Natural killer cell (primary cell): ENCODE measurements around the gene SH3PXD2A. TPM values are rescaled to one million over a fixed set of nuclear protein-coding genes. Genes with fewer than 3 reads are reported as not detected.

Source experiments
- ATAC-seq, 3 donors: fragments of 150-1000 bp in 2 of 3; fragments of 200-7000 bp in 1 of 3; cut with Tn5 transposase; 1 replicate in 1 of 3; 2 replicates in 2 of 3; pipeline ENCODE4 v1.10.0; 2021; ENCODE audit warnings: mild to moderate bottlenecking in 2 of 3, moderate library complexity in 2 of 3
- DNase-seq, 2 donors: peaks; one replicate each; pipeline versions ENCODE4 v3.0.0 to v3.0.0-alpha.2; 2013 to 2021; ENCODE audit warnings: mixed read lengths in 1 of 2
- H3K27ac ChIP-seq: one replicate; pipeline ENCODE4 v1.5.1; 2013; ENCODE audit warnings: mild to moderate bottlenecking, low read length
- H3K27me3 ChIP-seq: one replicate; pipeline ENCODE4 v1.6.1; 2013; ENCODE audit warnings: low read length; ENCODE audit not compliant: control insufficient read depth, insufficient read depth
- H3K36me3 ChIP-seq: one replicate; pipeline ENCODE4 v1.6.1; 2013; ENCODE audit warnings: low read length; ENCODE audit not compliant: control insufficient read depth, insufficient read depth
- H3K4me1 ChIP-seq: one replicate; pipeline ENCODE4 v1.6.1; 2013; ENCODE audit warnings: low read length; ENCODE audit not compliant: control insufficient read depth, insufficient read depth
- H3K4me3 ChIP-seq: one replicate; pipeline ENCODE4 v1.5.1; 2013; ENCODE audit warnings: low read length
- H3K9me3 ChIP-seq: one replicate; pipeline ENCODE4 v1.6.1; 2013; ENCODE audit warnings: low read length; ENCODE audit not compliant: control insufficient read depth, insufficient read depth
- H3K27ac Mint-ChIP-seq, 2 donors: one replicate each; pipeline ENCODE4 v1.8.0; 2022; ENCODE audit warnings: mild to moderate bottlenecking in 2 of 2, mixed read lengths in 2 of 2, moderate library complexity in 1 of 2
- H3K27me3 Mint-ChIP-seq, 2 donors: one replicate each; pipeline ENCODE4 v1.8.0; 2022; ENCODE audit warnings: low read depth in 2 of 2, mixed read lengths in 2 of 2
- H3K36me3 Mint-ChIP-seq: one replicate; pipeline ENCODE4 v1.8.0; 2022; ENCODE audit warnings: mixed read lengths
- H3K4me1 Mint-ChIP-seq, 2 donors: one replicate each; pipeline ENCODE4 v1.8.0; 2022; ENCODE audit warnings: mixed read lengths in 2 of 2
- H3K4me3 Mint-ChIP-seq: one replicate; pipeline ENCODE4 v1.8.0; 2022; ENCODE audit warnings: mild to moderate bottlenecking, moderate library complexity, mixed read lengths
- H3K9me3 Mint-ChIP-seq, 2 donors: one replicate each; pipeline ENCODE4 v1.8.0; 2022; ENCODE audit warnings: mixed read lengths in 2 of 2
- WGBS: methylation state at CpG from one replicate; pipeline ENCODE4 v1.1.7; 2013; ENCODE audit warnings: missing lambda C conversion rate; ENCODE audit not compliant: insufficient coverage; 5-methylcytosine and 5-hydroxymethylcytosine counted together
- intact Hi-C: fragments of 100-400 bp; cut with micrococcal nuclease; formaldehyde crosslinking; loops from one replicate; pipeline ENCODE4 v1.14.2; 2022
- total RNA-seq, 4 donors: library from RNA; stranded (reverse); fragments of 120-200 nt in 1 of 4; gene quantifications; one replicate each; pipeline versions ENCODE4 v1.2.3 to v1.2.4, GENCODE V29; 2013 to 2022
- TF ChIP-seq, protein P1 (sequence below): fragments of 200-600 bp; IDR thresholded peaks from one replicate; pipeline ENCODE4 v1.8.0; 2022; ENCODE audit warnings: antibody characterized with exemption

Gene SH3PXD2A
- total RNA-seq, 3 donors from 2014 or later (not counting 1 experiment from before 2014, with no cell fraction given): 3.3 to 7.0 (median 4.9) TPM

- H3K27me3 ChIP-seq: no peaks in the 10 kb centered on the region
- ATAC-seq: no peak
- no peaks in the 10 kb centered on the region for H3K4me1 ChIP-seq
- no peaks in the 10 kb centered on the region for H3K36me3 Mint-ChIP-seq
- TF ChIP-seq, protein P1, sequence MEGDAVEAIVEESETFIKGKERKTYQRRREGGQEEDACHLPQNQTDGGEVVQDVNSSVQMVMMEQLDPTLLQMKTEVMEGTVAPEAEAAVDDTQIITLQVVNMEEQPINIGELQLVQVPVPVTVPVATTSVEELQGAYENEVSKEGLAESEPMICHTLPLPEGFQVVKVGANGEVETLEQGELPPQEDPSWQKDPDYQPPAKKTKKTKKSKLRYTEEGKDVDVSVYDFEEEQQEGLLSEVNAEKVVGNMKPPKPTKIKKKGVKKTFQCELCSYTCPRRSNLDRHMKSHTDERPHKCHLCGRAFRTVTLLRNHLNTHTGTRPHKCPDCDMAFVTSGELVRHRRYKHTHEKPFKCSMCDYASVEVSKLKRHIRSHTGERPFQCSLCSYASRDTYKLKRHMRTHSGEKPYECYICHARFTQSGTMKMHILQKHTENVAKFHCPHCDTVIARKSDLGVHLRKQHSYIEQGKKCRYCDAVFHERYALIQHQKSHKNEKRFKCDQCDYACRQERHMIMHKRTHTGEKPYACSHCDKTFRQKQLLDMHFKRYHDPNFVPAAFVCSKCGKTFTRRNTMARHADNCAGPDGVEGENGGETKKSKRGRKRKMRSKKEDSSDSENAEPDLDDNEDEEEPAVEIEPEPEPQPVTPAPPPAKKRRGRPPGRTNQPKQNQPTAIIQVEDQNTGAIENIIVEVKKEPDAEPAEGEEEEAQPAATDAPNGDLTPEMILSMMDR: no peak
- no peaks in the 10 kb centered on the region for H3K9me3 ChIP-seq
- H3K4me3 Mint-ChIP-seq: no peak overlapping the region
- no peak overlapping the region for H3K27ac ChIP-seq
- intact Hi-C loops: no loop called here
- no peak for DNase-seq
- H3K9me3 Mint-ChIP-seq: no peaks in the 10 kb centered on the region
- no peaks in the 10 kb centered on the region for H3K27me3 Mint-ChIP-seq
- no peaks in the 10 kb centered on the region for H3K4me1 Mint-ChIP-seq
- WGBS: 80% methylated on average over 3 of the region's 3 CpGs
- no peak overlapping the region for H3K4me3 ChIP-seq
- H3K36me3 ChIP-seq: no peaks in the 10 kb centered on the region
- H3K27ac Mint-ChIP-seq: no peak overlapping the region
These were observed 118.6 kb downstream of the SH3PXD2A start for GRCh38 chr10:103736763-103737162.

- H3K9me3 Mint-ChIP-seq: no peaks in the 10 kb centered on the region
- 92% methylated on average over 8 of the region's 8 CpGs for WGBS
- no peak overlapping the region for H3K4me3 Mint-ChIP-seq
- H3K36me3 ChIP-seq: no peaks in the 10 kb centered on the region
- TF ChIP-seq, protein P1: no peak
- no peak overlapping the region for H3K27ac Mint-ChIP-seq
- no peak overlapping the region for H3K4me3 ChIP-seq
- no peaks in the 10 kb centered on the region for H3K36me3 Mint-ChIP-seq
- H3K27ac ChIP-seq: no peak overlapping the region
- no peaks in the 10 kb centered on the region for H3K27me3 Mint-ChIP-seq
- no peak for DNase-seq
- no peaks in the 10 kb centered on the region for H3K27me3 ChIP-seq
- no peaks in the 10 kb centered on the region for H3K4me1 Mint-ChIP-seq
- intact Hi-C loops: no loop called here
- no peaks in the 10 kb centered on the region for H3K4me1 ChIP-seq
- no peak for ATAC-seq
- H3K9me3 ChIP-seq: no peaks in the 10 kb centered on the region
These were observed 119.3 kb downstream of the SH3PXD2A start for GRCh38 chr10:103736044-103736443.

- H3K36me3 Mint-ChIP-seq: no peaks in the 10 kb centered on the region
- Histone ChIP-seq H3K27ac (no peak overlapping the region), H3K4me1 (no peaks in the 10 kb centered on the region), H3K4me3 (no peak overlapping the region), H3K27me3 (no peaks in the 10 kb centered on the region), H3K9me3 (no peaks in the 10 kb centered on the region), H3K36me3 (no peaks in the 10 kb centered on the region)
- H3K9me3 Mint-ChIP-seq: no peaks in the 10 kb centered on the region
- H3K4me1 Mint-ChIP-seq: no peaks in the 10 kb centered on the region
- H3K27ac Mint-ChIP-seq: no peak overlapping the region
- TF ChIP-seq, protein P1: no peak
- ATAC-seq (no peak), DNase-seq (no peak)
- intact Hi-C loops: no loop called here
- H3K4me3 Mint-ChIP-seq: no peak overlapping the region
- no peaks in the 10 kb centered on the region for H3K27me3 Mint-ChIP-seq
- 88% methylated on average over 4 of the region's 4 CpGs for WGBS
These were observed 120.6 kb downstream of the SH3PXD2A start for GRCh38 chr10:103734731-103735130.

GRCh38 chr10:103733045-103733419 lies 122.3 kb downstream of the SH3PXD2A start:
- Mint-ChIP-seq H3K27ac (no peak overlapping the region), H3K4me1 (no peaks in the 10 kb centered on the region), H3K9me3 (no peaks in the 10 kb centered on the region), H3K4me3 (no peak overlapping the region), H3K36me3 (no peaks in the 10 kb centered on the region), H3K27me3 (no peaks in the 10 kb centered on the region)
- H3K27ac ChIP-seq: no peak overlapping the region
- H3K4me3 ChIP-seq: no peak overlapping the region
- 58% methylated on average over 6 of the region's 6 CpGs for WGBS
- TF ChIP-seq, protein P1: no peak
- no peaks in the 10 kb centered on the region for H3K36me3 ChIP-seq
- no peaks in the 10 kb centered on the region for H3K9me3 ChIP-seq
- ATAC-seq (no peak), DNase-seq (no peak)
- no peaks in the 10 kb centered on the region for H3K4me1 ChIP-seq
- intact Hi-C loops: no loop called here
- H3K27me3 ChIP-seq: no peaks in the 10 kb centered on the region
